ENCODE data around the gene POLA1.

Gene POLA1

DNA sequence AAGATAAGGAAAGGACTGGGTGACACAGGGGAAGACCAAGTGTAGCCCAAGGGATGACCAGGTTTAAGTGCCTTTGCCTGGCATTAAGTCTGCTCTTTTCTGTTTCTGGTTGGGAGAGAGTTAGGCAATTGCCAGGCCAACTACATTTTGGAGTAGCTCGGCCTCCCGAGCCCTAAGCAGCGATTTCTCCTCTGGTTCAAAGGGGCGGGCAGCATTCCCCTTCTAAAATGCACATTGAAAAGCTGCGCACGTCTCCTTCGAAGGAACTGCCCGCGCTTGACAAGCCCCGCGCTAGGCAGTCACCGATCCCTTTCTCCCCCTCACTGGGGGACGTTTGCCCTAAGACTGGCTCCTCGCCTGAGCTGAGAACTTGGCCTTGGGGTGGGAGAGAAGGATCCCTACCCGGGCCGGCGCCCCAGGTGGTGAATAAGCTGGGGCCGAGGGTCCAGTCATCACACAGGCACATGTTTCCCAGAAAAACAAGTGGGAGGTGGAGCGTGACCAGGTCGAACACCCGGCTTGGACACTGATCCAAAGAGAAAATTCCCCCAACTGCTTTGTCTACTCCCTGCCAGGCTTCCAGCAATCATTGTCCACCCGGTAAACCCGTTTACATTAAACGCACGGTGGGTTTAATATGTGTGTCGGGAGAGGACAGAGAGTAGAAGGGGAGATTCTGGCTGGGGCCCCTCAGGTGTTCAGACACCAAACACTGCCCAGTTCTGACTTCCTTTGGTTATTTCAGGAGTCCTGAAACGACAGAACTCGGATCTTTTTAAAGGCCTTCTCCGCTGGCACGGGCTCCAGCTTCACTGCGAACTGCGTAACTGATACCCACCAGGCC is 318.1 kb downstream of the POLA1 start:
- no peak for DNase-seq

DNA sequence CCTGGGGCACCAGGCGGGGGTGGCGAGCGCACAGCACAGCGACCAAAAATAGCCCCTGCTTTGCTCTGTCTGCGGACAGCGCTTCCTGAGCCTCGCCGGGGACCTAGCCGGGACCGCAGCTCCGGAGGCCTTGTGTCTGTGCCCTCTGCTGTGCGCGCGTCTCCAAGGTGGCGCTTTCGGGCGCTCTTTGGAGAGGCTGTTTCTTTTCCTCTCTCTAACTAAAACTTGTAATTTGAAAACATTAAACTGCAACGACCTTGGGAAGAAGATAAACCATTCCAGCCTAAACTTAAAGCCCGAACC is 318.7 kb downstream of the POLA1 start:
- DNase-seq: no peak

DNA sequence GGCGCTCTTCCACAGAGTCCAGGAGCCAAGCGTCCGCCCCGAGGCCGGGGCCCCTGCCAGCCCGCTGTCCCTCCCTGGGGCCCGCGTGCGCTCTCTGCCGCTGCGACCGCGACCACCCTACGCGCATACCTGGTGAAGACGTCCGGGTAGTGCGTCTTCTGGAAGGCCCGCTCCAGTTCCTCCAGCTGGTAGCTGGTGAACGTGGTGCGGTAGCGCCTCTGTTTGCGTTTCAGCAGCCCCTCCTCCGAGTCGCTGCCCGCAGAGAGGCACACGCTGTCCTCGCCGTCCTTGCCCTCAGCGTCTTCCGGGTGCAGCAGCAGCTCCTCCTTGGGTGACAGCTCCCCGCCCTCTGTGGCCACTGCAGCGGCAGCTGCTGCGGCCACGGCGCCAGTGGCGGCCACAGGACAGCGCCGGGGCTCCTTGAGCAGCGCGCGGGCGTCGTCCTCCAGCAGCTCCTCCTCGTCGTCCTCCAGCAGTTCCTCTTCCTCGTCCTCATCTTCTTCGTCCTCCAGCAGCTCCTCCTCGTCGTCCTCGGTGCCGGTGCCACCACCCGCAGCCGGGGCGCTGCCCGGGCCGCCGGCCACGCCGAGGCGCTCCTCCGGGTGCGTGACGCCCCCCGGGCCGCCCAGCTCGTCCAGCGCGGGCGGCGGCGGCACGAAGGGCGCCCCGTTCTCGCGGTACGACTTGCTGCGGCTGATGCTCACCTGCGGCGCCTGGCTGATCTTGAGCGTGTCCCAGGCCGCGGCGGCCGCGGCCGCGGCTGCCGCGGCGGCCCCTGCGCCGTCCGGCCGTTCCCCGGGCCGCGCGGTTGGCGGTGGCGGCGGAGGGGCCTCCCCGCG is 319.3 kb downstream of the POLA1 start:
- DNase-seq: peak; percentile 61

DNA sequence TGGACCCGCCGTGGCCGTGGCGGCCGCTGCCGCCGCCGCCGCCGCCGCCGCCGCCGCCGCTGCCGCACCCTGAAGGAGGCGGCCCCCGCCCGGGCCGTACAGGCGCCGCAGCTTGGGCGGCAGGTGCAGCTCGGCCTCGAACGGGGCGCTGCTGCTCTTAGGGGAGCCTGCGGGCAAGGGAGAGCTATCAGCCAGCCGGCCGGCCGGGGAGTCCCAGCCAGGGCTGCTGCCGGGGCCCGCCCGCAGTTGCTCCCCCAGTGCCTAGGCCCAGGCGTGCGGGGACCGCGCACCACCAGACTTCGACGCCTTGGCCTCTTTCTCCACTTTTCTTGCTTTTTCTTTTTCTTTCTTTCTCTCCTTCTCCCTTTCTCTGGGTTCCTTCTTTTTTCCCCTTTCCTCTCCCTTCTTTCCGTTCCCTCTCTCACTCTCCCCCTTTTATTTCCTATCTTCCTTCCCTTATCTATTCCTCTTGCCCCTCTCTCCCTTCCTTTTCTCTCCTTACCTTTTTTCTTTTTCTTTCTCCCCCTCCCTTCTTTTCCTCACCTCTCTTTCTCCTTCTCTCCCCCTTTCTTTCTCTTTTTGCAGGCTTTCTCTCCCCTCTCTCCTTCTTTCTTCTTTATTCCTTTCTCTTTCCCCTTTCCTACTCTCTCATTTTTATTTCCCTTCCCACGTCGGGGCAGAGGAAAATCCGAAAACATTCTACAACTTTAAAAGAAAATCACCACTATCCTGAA is 320.1 kb downstream of the POLA1 start:
- peak; percentile 78 for DNase-seq

DNA sequence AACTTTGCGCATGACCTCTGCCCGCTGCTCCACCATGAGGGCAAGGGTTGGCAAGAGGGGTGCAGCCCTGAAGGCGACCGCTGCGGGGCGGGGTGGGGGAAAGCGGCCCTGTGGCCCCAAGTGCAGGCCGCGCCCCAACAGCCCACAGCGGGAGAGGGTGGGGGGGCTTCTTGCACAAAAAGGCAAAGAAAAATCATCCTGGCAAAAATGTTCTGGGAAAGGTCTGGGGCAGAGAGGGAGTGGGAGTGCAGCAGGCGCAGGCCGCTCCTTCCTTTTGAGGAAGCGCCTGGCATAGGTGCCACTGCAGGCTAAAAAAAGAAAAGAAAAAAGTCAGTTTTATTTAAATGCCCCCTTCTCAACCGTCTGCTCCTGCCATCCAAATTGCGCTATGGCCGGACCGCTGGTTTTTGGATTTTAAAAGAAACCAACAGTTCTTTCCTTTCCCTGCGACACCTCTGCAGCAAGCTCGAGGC is 320.7 kb downstream of the POLA1 start:
- peak; percentile 28 for DNase-seq

DNA sequence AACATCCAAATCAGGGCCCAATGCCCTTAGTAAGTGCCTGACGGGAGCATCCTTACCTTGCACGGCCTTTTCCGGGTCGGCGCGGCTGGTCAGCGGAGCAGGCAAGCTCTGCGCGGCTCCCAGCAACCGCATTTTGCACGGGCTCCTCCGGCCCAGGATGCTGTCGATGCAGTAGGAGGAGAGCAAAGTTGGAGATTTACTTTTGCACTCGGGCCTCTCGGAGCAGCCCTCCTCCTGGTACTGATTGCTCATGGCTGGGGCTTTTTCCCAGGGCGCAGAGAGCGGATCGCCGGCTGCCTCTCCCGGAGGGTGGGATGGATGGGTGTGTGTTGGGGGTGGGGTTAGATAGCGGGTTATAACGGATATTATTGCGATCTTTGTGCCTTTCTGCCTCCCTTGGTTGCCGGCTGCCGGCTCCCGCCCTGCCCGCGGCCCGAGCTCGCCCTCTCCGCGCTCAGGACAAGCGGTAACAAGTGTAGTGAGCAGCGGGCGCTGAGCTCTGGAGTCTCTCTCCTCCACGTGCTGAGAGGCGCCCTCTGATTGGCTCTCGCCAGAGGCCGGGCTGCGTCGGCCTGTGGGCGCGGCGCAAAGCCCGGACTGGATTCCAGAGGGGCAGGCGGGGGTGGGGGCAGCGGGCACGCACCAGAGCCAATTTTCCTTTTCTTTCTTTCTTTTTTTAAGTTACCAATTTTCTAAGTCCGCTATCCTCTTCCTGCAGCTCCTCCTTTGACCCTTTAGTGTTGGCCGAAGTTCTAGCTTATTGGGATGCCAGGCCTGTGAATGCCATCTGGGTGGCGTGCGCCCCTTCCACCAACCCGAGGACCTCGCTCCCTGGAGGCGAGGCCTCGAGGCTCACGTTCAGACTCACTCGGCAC is 322.0 kb downstream of the POLA1 start, which contains the start of gene ARX:
Gene ARX (minus strand): TSS at position 480 of the 875 bp plus-strand sequence. CDS start 228 bp downstream, at position 252.
- no peak for DNase-seq

DNA sequence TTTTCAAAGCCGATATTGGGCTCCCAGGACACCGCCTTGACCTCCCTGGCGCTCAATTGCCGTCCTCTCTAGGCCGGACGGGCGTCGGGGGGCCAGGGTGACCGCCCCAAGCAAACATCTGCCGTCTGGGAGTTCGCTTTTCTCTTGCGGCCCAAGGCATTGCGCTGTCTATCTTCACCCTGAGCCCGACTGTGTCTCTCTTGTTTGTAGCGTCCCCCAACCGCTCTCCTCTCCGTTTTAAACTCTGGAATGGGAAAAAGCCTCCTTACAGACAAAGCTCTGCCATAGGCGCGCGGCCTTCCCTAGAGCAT is 322.6 kb downstream of the POLA1 start:
- no peak for DNase-seq

DNA sequence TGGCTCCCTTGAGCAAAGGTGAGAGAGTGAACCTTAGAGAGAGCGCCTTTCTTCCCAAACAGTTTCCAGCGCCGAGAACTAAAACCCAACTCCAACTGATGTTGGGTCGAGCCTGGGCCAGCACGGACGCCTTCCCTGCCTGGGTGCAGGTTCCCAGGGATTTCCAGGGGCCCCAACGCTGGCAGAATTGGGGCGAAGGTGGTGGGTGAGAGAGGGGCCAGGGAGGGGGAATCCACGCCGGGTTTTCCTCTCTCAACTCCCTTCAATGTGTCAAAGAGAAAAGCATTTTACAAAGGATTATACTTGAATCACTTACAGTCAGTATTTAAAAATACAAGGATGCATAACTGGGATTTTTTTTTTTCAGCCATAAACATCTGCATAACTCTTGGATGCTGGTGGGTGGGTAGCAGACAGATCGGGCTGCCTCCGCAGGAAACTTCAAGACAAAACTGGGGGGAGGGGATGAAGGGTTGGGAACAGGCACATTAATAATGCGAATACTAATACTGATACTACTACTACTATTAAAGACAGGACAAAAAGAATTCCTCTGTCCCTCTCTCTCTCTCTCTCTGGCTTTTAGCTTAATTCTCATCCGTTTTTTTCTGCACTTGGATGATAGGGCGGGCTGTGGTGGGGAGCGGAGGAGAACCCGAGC is 323.4 kb downstream of the POLA1 start:
- no peak for DNase-seq

DNA sequence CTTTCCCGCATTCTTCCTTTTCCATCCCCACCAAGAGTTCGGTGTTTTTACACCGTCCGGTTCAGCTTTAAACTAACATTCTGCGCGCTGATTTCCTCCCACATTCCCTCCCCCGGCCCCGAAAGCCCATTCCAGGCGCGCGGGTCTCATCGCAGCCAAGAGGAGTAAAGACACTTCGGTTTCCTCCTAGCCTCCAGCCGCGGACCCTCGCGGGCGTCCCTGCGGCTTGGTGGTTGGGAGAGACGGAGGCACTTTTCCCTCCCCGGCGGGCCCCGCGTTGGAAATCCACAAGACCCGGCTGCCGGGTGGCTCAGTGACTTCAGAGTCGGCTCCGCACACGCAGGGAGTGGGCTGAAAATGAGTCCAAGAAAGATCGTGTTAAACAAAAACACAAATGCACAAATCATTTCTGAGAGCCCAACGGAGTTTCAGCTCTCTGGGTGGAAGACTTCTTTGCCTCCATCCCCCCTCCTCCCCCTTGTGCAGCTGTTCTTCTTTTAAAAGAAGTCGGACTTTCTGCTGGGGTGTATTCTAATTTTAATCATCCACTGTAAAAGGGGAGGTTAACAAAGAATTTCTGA is 324.0 kb downstream of the POLA1 start:
- no peak for DNase-seq

DNA sequence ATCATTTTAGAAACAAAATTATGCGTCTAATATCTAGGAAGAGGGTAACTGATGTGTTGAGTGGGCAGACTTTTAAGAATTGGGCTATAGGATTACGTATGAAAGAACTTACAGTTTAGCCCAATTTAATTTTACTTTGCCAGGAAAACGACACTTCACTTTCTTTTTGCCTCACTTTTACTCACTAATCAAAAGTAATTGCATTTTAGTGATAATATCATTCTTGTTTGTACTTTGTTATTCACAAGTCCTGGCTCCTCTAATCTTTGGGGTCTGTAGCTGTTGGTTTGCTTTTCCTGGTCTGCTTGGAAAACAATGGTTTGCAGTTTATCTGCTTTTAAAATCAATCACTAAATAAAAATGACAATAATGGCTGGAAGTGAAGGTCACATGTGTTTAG is 325.0 kb downstream of the POLA1 start:
- DNase-seq: no peak

DNA sequence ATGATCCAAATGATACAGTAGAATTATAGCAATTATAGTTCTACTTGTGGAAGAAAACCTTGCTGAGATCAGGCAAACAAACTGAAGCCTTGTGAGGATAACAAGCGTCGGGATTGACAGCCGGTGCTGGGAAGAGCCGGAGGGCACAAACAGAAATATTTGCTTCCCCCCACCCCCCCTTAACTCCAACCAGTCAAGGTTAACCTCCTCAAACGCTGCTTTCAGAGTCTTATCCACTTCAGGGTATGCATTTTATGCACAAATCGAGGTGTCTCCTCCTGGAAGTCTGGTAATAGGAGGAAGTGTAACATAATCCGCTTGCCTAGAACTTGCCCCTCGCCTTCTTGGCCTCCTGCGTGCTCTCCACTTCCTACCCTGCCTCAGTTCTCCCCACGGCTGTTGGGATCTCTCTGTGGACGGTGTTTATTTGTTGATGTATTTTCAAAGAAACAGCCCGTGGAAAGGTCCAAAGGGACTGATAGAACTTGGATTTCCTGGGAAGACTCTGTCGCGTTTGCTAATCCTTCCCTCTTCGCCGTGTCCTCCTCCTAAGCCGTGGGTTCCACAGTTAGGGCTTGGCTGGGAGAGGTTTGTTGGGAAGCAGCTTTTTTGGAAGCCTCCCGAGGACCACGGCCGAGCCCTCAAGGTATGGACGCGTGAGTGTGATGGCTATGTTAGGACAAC is 326.1 kb downstream of the POLA1 start:
- no peak for DNase-seq

DNA sequence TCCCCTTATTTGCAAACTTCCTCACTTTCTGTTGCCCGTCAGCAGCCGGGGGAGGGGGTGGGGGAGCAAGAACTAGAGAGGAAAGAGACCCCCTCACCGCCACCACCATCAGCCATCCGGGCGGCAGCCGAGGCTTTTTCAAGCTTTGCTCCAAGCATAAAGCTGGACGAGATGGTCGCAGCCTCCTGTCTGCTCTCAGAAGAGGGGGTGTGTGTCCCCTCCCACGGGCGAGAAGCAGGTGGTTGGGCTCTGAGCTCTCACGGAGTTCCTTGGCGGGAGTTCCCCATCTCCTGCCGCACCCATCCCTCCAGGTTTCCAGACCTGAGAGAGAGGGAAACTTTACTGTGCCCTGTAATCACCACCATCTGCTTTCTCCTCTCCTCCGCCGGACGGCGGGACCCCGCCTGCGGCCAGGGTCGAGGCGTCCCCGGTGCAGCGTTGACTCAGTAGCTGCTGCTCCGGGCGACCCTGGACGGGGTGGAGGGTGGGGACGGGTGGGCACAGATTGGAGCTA is 326.7 kb downstream of the POLA1 start:
- DNase-seq: no peak

DNA sequence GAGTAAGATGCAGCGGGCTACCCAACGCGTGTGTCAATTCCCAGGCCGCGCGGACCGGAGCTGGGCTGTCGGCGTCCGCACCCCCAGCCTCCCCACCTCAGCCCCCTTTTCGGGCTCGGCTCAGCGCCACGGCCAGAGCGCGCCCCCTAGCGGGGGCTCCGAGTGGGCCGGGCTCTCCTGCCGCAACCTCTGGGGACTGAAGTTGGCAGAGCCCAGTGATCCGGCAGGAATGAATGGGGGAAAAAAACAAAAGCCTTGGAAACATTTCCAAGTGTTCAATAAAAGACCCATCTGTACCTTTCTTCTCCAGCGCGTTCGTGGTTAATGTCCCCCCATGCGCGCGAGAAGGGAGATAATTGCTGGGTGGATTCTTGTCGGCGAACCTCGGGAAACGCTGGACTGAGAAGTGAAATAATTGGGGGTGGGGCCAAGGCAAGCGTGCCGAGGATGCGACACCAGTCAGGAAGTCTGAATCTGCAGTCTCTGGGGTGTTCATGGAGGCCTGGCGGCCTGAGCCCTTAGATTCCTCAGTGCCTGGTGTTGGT is 327.3 kb downstream of the POLA1 start:
- peak; percentile 35 for DNase-seq

DNA sequence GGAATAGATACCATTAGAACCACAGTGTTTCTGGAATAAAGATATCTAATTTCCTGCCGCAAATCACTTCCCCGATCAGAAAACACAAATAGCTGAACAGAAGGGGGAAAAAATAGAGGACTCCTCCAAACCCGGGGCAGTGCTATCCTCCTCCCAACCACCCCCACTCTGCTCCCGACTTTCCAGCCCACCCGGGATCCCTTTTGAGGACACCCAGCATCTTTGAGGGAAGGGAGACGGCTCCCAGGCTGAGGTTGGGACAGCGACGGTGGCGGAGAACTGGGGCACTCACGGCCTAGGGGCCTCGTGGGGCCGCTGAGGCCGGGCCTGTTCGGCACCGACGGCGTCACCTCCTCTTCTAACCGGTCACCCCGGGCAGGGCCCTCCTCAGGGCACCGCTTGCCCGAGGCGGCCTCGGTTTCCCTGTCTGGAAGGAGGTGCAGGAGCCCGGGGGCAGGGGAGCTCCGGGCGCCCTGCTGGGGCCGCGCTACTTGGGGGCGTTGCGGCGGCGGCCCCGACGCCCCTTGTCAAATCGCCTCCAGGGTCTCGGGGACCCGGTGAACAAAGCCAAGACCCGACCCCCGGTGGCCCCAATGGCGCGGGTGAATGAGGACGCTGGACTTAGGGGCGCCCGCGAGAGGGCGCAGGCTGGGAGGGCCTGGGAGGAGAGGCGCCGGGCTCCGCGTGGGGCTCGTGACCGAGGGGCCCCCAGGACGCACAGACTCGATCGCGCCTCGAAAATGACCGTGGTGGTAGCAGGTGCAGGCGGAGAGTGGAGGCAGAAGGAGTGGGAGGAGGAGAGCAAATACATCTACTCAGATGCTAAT is 329.0 kb downstream of the POLA1 start:
- DNase-seq: peak; percentile 12

DNA sequence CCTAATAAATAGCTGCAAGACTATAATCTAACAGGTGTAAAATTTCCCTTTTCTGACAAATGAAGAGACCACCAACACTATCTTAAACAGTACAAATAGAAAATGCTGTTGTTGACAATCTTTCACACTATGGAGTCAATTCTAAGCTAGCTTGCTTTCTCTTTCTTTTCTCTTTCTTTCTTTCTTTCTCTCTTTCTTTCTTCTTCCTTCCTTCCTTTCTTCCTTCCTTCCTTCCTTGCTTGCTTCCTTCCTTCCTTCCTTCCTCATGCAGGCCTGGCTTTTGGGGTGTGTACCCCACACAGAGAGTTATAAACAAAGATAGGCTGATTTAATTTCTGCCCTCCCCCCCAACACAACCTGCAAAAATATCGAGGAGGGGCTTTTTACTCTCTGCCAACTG is 330.2 kb downstream of the POLA1 start:
- DNase-seq: no peak

DNA sequence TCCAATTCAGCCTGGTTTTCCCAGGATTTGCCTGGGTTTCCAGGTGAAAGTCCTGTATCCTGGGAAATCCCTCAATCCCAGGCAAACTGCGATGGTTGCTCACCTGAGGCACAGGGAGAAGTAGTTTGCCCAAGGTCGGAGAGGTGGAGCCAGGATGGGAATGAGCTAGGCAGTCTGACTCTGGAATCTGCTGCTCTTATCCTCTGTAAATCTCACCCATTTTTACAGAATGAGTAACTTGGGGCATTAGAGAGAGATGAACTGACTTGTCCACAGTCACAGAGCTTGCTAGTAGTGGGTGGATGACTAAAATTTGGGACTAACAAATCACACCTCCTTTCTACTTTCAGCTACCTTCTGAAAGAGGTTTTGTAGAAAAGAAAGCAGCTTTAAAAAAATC is 331.9 kb downstream of the POLA1 start:
- DNase-seq: no peak

DNA sequence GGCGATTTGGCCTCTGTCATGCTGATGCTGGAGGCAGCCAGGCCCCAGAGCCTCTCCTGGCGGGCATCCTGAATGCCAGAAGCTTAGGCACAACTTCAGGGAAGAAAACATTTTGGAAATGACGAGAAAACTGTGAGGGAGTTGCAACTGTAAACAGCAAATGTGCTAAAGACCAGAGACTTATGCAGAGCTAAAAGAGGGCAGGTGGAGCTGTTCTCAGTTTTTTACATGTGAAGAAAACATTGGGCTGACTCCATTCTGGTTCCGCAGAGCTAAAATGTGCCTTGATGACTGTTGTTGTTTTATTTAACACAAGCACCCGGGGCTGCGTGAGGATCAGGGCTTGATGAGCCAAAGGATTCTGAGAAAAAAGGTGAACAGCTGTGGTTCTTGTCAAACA is 332.9 kb downstream of the POLA1 start:
- DNase-seq: no peak

DNA sequence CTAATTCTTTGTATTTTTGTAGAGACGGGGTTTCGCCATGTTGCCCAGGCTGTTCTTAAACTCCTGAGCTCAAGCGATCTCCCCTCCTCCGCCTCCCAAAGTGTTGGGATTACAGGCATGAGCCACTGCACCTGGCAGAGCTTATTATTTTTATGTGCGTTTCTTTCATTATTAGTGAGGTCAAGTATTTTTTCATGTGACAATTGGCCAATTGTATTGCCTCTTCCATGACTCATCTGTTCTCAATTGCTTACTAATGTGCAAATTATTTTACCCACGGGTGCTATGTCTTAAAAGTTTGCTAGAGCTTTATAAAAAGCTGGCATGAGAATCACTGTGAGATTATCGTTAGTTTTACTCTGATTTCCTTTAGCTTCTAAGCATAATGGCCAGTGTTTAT is 335.0 kb downstream of the POLA1 start:
- DNase-seq: no peak

DNA sequence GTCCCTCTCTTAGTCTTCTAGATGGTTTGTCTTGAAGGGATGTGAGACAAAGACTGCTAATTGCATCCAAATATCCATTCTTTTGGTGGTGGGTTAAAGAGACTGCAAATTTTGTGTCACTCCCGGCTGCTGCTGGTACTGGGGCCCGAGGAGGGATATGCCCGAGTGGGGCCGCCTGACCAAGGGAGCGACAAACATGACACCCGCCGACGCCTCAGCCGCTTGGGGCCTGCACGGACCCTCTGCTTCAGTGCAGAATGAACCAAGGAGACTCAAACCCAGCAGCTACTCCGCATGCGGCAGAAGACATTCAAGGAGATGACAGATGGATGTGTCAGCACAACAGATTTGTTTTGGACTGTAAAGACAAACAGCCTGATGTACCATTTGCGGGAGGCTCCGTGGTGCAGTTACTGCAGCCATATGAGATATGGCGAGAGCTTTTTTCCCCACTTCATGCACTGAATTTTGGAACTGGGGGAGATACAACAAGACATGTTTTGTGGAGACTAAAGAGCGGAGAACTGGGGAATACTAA is 335.6 kb downstream of the POLA1 start:
- no peak for DNase-seq
